ENCODE results near the gene LIN9. TPM values are rescaled to one million over a fixed set of nuclear protein-coding genes. Genes with fewer than 3 reads are reported as not detected.
A peak's percentile ranks its signal among the peaks of the same experiment; 100 is the strongest.

Gene LIN9
- total RNA-seq, 4 donors from 2014 or later = 2.1 to 4.7 (median 2.8) TPM

GRCh38 chr1:226309398-226310244 is 657 bp upstream of the LIN9 start:
- Histone ChIP-seq H3K4me3 (peak overlapping the region; percentile 67 to 95 (median 83)), H3K27me3 (no peaks in the 10 kb centered on the region), H3K27ac (peak overlapping the region; percentile 43 to 83 (median 65)), H3K36me3 (no peaks in the 10 kb centered on the region), H3K4me1 (peaks cover 7 to 9% of the 10 kb centered on the region in 2 donors), H3K9me3 (no peaks in the 10 kb centered on the region)
- intact Hi-C loops (cut with DNase I; ENCODE audit: low total_unique reads) (loop anchor here (2.0 kb wide), 1 partner anchor 97 kb away; no protein-coding TSS in a partner anchor), in situ Hi-C loops (cut with MboI; ENCODE audit: low sequenced_read_pairs in 4 of 4) (no loop called here)
- ATAC-seq (peak; percentile 54 to 63), DNase-seq (peak in 1 of 2 donors; percentile 17)
- TF ChIP-seq CTCF (IDR thresholded peaks at IDR 0.05 in 4 of 5, conservative IDR thresholded peaks at IDR 0.05 in 1 of 5) (peak; percentile 15 to 40 (median 36)), POLR2A (IDR thresholded peaks at IDR 0.05) (no peak)

- intact Hi-C loops (cut with DNase I; ENCODE audit: low total_unique reads) = loop anchor here (2.0 kb wide), 1 partner anchor 99 kb away; no protein-coding TSS in a partner anchor
- peak overlapping the region; percentile 86 to 98 (median 96) for H3K4me3 ChIP-seq
- H3K4me1 ChIP-seq = peaks cover 7 to 9% of the 10 kb centered on the region in 2 donors
- H3K36me3 ChIP-seq = no peaks in the 10 kb centered on the region
- no peak for TF ChIP-seq CTCF (IDR thresholded peaks at IDR 0.05 in 4 of 5, conservative IDR thresholded peaks at IDR 0.05 in 1 of 5)
- H3K27me3 ChIP-seq = no peaks in the 10 kb centered on the region
- in situ Hi-C loops (cut with MboI; ENCODE audit: low sequenced_read_pairs in 4 of 4) = no loop called here
- H3K27ac ChIP-seq = peak overlapping the region; percentile 76 to 85 (median 82)
- no peaks in the 10 kb centered on the region for H3K9me3 ChIP-seq
- peak in 1 of 2 donors; percentile 11 for DNase-seq
- ATAC-seq = peak; percentile 21 to 32
Observed at GRCh38 chr1:226308166-226308722, 720 bp downstream of the LIN9 start.

GRCh38 chr1:226306425-226306824 is 2.5 kb downstream of the LIN9 start:
- intact Hi-C loops (cut with DNase I; ENCODE audit: low total_unique reads) (no loop called here), in situ Hi-C loops (cut with MboI; ENCODE audit: low sequenced_read_pairs in 4 of 4) (no loop called here)
- ATAC-seq (no peak), DNase-seq (no peak)
- peaks cover 7 to 9% of the 10 kb centered on the region in 2 donors for H3K4me1 ChIP-seq
- no peaks in the 10 kb centered on the region for H3K9me3 ChIP-seq
- H3K4me3 ChIP-seq = no peak overlapping the region
- TF ChIP-seq CTCF (IDR thresholded peaks at IDR 0.05 in 4 of 5, conservative IDR thresholded peaks at IDR 0.05 in 1 of 5) = no peak
- TF ChIP-seq POLR2A (IDR thresholded peaks at IDR 0.05) = no peak
- H3K27ac ChIP-seq = no peak overlapping the region
- no peaks in the 10 kb centered on the region for H3K27me3 ChIP-seq
- H3K36me3 ChIP-seq = no peaks in the 10 kb centered on the region

GRCh38 chr1:226305184-226305583 is 3.8 kb downstream of the LIN9 start:
- no peak for DNase-seq
- no peaks in the 10 kb centered on the region for H3K9me3 ChIP-seq
- intact Hi-C loops (cut with DNase I; ENCODE audit: low total_unique reads) = no loop called here
- ATAC-seq = no peak
- H3K4me3 ChIP-seq = no peak overlapping the region
- in situ Hi-C loops (cut with MboI; ENCODE audit: low sequenced_read_pairs in 4 of 4) = no loop called here
- no peaks in the 10 kb centered on the region for H3K27me3 ChIP-seq
- no peaks in the 10 kb centered on the region for H3K36me3 ChIP-seq
- H3K27ac ChIP-seq = no peak overlapping the region
- TF ChIP-seq CTCF (IDR thresholded peaks at IDR 0.05 in 4 of 5, conservative IDR thresholded peaks at IDR 0.05 in 1 of 5) = no peak
- no peak for TF ChIP-seq POLR2A (IDR thresholded peaks at IDR 0.05)
- peaks cover 7 to 8% of the 10 kb centered on the region in 2 donors for H3K4me1 ChIP-seq
